ENCODE results near the gene CCDC14.

The CCDC14 gene

DNA sequence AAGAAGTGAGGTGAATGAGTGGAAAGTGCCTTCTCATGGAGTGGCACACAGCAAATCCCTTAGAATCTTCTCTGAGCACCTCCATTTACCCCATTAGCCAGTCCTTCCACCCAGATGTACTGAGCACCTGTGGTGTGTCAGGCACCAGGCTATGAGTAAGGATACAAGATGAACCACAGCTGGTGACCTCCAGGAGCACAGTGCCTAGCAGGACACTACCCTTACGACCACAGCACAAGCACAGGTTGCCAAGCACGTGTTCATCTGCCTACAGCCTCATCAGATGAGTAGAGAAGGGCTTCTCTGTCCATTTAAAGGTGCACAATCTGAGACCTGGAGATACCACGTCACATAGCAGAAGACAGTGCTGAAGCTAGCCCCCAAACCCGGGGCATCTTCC is 83.1 kb downstream of the CCDC14 start:
- TF ChIP-seq, protein P1, sequence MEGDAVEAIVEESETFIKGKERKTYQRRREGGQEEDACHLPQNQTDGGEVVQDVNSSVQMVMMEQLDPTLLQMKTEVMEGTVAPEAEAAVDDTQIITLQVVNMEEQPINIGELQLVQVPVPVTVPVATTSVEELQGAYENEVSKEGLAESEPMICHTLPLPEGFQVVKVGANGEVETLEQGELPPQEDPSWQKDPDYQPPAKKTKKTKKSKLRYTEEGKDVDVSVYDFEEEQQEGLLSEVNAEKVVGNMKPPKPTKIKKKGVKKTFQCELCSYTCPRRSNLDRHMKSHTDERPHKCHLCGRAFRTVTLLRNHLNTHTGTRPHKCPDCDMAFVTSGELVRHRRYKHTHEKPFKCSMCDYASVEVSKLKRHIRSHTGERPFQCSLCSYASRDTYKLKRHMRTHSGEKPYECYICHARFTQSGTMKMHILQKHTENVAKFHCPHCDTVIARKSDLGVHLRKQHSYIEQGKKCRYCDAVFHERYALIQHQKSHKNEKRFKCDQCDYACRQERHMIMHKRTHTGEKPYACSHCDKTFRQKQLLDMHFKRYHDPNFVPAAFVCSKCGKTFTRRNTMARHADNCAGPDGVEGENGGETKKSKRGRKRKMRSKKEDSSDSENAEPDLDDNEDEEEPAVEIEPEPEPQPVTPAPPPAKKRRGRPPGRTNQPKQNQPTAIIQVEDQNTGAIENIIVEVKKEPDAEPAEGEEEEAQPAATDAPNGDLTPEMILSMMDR (conservative IDR thresholded peaks at IDR 0.05; ENCODE audit: low read depth, low read length), result no peak
- no peak overlapping the region for H3K4me3 ChIP-seq (ENCODE audit: low read depth, low read length)
- DNase-seq (ENCODE audit: low read depth), result no peak

- DNase-seq (ENCODE audit: low read depth), result no peak
- TF ChIP-seq, protein P1 (conservative IDR thresholded peaks at IDR 0.05; ENCODE audit: low read depth, low read length), result no peak
- no peak overlapping the region for H3K4me3 ChIP-seq (ENCODE audit: low read depth, low read length)
Observed at GRCh38 chr3:123877466-123877865, 83.6 kb downstream of the CCDC14 start.

GRCh38 chr3:123876858-123877257 is 84.2 kb downstream of the CCDC14 start:
- DNase-seq (ENCODE audit: low read depth), result no peak
- H3K4me3 ChIP-seq (ENCODE audit: low read depth, low read length), result no peak overlapping the region
- TF ChIP-seq, protein P1 (conservative IDR thresholded peaks at IDR 0.05; ENCODE audit: low read depth, low read length), result peak; percentile 9

DNA sequence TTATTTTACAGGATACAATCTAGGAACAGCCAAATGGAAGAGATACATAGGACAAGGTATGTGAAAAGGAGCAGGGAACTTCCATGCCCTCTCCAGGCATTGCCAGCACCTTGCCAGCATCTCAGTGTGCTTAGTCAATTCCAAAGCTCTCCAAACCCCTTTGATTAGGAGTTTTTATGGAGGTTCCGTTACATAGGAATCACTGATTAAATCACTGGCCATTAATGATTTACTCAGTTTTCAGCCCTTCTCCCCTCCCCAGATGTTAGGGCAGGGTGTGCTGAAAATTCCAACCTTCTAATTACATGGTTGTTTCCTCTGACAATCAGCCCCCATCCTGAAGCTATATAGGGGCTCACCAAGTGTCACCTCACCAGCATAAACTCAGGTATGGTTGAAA is 88.4 kb downstream of the CCDC14 start:
- H3K4me3 ChIP-seq (ENCODE audit: low read depth, low read length), result no peak overlapping the region
- TF ChIP-seq, protein P1 (conservative IDR thresholded peaks at IDR 0.05; ENCODE audit: low read depth, low read length), result no peak
- DNase-seq (ENCODE audit: low read depth), result no peak

- TF ChIP-seq, protein P1 (conservative IDR thresholded peaks at IDR 0.05; ENCODE audit: low read depth, low read length), result no peak
- no peak for DNase-seq (ENCODE audit: low read depth)
- no peak overlapping the region for H3K4me3 ChIP-seq (ENCODE audit: low read depth, low read length)
Observed at GRCh38 chr3:123871946-123872345, 89.1 kb downstream of the CCDC14 start.

GRCh38 chr3:123870033-123870432 is 91.0 kb downstream of the CCDC14 start:
- DNase-seq (ENCODE audit: low read depth), result no peak
- TF ChIP-seq, protein P1 (conservative IDR thresholded peaks at IDR 0.05; ENCODE audit: low read depth, low read length), result no peak

GRCh38 chr3:123869165-123869564 is 91.9 kb downstream of the CCDC14 start:
- H3K4me3 ChIP-seq (ENCODE audit: low read depth, low read length), result no peak overlapping the region
- no peak for DNase-seq (ENCODE audit: low read depth)
- TF ChIP-seq, protein P1 (conservative IDR thresholded peaks at IDR 0.05; ENCODE audit: low read depth, low read length), result no peak

More at GRCh38 chr3:123870033-123870432, 91.0 kb downstream of the CCDC14 start:
- no peak overlapping the region for H3K4me3 ChIP-seq (ENCODE audit: low read depth, low read length)

All from choroid plexus epithelial cell (primary cell).